SU-DHL-6 (cell line): ENCODE measurements around the gene FAM83G.

Experiments used
- H2AFZ ChIP-seq: fragments of 200-600 bp; sonication (generic); 2 replicates; pipeline ENCODE4 v1.6.1; 2014; ENCODE audit warnings: low read depth, mild to moderate bottlenecking, moderate library complexity, mixed read lengths, antibody characterized with exemption, low read length; ENCODE audit not compliant: severe bottlenecking
- H3F3A ChIP-seq: fragments of 200-600 bp; shearing (Covaris generic); 2 replicates; pipeline ENCODE4 v1.6.0; 2016; ENCODE audit warnings: antibody characterized with exemption, mild to moderate bottlenecking; ENCODE audit not compliant: insufficient read depth
- H3K27ac ChIP-seq: fragments of 200-600 bp; sonication (generic); 2 replicates; pipeline ENCODE4 v1.5.1; 2016; ENCODE audit warnings: low read depth, mild to moderate bottlenecking, low read length, moderate library complexity, mixed read lengths
- H3K27me3 ChIP-seq: fragments of 200-600 bp; sonication (generic), shearing (Covaris generic); 2 replicates; pipeline ENCODE4 v1.6.0; 2014; ENCODE audit warnings: mild to moderate bottlenecking, low read length
- H3K36me3 ChIP-seq: fragments of 200-600 bp; sonication (generic); 2 replicates; pipeline ENCODE4 v1.6.1; 2014; ENCODE audit warnings: mild to moderate bottlenecking, low read length, mixed read lengths
- H3K4me2 ChIP-seq: fragments of 300-600, 200-600 bp; shearing (Covaris generic), sonication (generic); 2 replicates; pipeline ENCODE4 v1.6.0; 2014; ENCODE audit warnings: low read length, low read depth, mild to moderate bottlenecking; ENCODE audit not compliant: poor library complexity, severe bottlenecking
- H3K4me3 ChIP-seq: fragments of 200-600 bp; sonication (generic); 2 replicates; pipeline ENCODE4 v1.5.1; 2014; ENCODE audit warnings: antibody characterized with exemption, low read length, mild to moderate bottlenecking, mixed read lengths; ENCODE audit not compliant: insufficient read depth, poor library complexity, severe bottlenecking
- H3K79me2 ChIP-seq: fragments of 200-600 bp; sonication (generic); 2 replicates; pipeline ENCODE4 v1.6.1; 2014; ENCODE audit warnings: mild to moderate bottlenecking, low read length, moderate library complexity; ENCODE audit not compliant: insufficient read depth
- H3K9ac ChIP-seq: fragments of 200-600 bp; sonication (generic); 2 replicates; pipeline ENCODE4 v1.7.0; 2014; ENCODE audit warnings: mild to moderate bottlenecking, low read length
- H3K9me2 ChIP-seq: fragments of 200-600 bp; sonication (generic); replicated peaks from 2 replicates; pipeline ENCODE4 v1.6.1; 2014; ENCODE audit warnings: low read length; ENCODE audit not compliant: insufficient read depth
- H3K9me3 ChIP-seq: fragments of 200-600 bp; sonication (generic); 2 replicates; pipeline ENCODE4 v1.6.1; 2014; ENCODE audit warnings: low read length, mixed read lengths; ENCODE audit not compliant: insufficient read depth
- H4K20me1 ChIP-seq: fragments of 200-600 bp; sonication (generic); 2 replicates; pipeline ENCODE4 v1.6.1; 2014; ENCODE audit warnings: low read depth, mild to moderate bottlenecking, antibody characterized with exemption, low read length, moderate library complexity, mixed read lengths
- CTCF ChIP-seq: fragments of 200-600 bp; sonication (generic); IDR thresholded peaks from one replicate; pipeline ENCODE4 v1.5.1; 2017; ENCODE audit warnings: antibody characterized with exemption, mild to moderate bottlenecking, low read length, moderate library complexity; ENCODE audit not compliant: insufficient read depth, poor library complexity, severe bottlenecking
- EZH2phosphoT487 ChIP-seq: fragments of 200-600 bp; sonication (generic), shearing (Covaris generic); conservative IDR thresholded peaks from 2 replicates; pipeline ENCODE4 v1.6.1; 2018; ENCODE audit warnings: mild to moderate bottlenecking, antibody characterized with exemption, low read length, moderate library complexity, mixed read lengths

The FAM83G gene

GRCh38 chr17:18953231-18953728, 51.3 kb downstream of the FAM83G start:
- H3K27me3 ChIP-seq = no peaks in the 10 kb centered on the region
- H3K9me2 ChIP-seq = no peaks in the 10 kb centered on the region
- H3K9me3 ChIP-seq = no peaks in the 10 kb centered on the region
- H3K36me3 ChIP-seq = no peaks in the 10 kb centered on the region
- H3K4me3 ChIP-seq = no peak overlapping the region
- H4K20me1 ChIP-seq = no peaks in the 10 kb centered on the region
- no peaks in the 10 kb centered on the region for H3K79me2 ChIP-seq
- TF ChIP-seq CTCF = no peak
- no peak for TF ChIP-seq EZH2phosphoT487
- H3F3A ChIP-seq = no peaks in the 10 kb centered on the region
- no peak overlapping the region for H3K9ac ChIP-seq
- H2AFZ ChIP-seq = no peak overlapping the region
- no peak overlapping the region for H3K4me2 ChIP-seq
- H3K27ac ChIP-seq = no peak overlapping the region

- H3K27me3 ChIP-seq = no peaks in the 10 kb centered on the region
- no peak within 1 kb of the TSS for H2AFZ ChIP-seq
- H3K9ac ChIP-seq = no peak within 1 kb of the TSS
- H3K79me2 ChIP-seq = no peaks in the 10 kb centered on the region
- no peaks in the 10 kb centered on the region for H3K36me3 ChIP-seq
- H3K27ac ChIP-seq = no peak within 1 kb of the TSS
- no peaks in the 10 kb centered on the region for H3F3A ChIP-seq
- TF ChIP-seq CTCF (no peak), EZH2phosphoT487 (no peak)
- H3K9me2 ChIP-seq = no peaks in the 10 kb centered on the region
- H3K4me2 ChIP-seq = no peak within 1 kb of the TSS
- no peak within 1 kb of the TSS for H3K4me3 ChIP-seq
- no peaks in the 10 kb centered on the region for H4K20me1 ChIP-seq
- no peaks in the 10 kb centered on the region for H3K9me3 ChIP-seq
Measured at GRCh38 chr17:18951941-18952842, 52.4 kb downstream of the FAM83G start, which contains the start of gene SLC5A10. SLC5A10 (plus strand) TSS chr17:18952165; CDS start chr17:18952206, 41 bp downstream.

- Histone ChIP-seq H4K20me1 (no peaks in the 10 kb centered on the region), H3K27ac (no peak overlapping the region), H3K4me2 (no peak overlapping the region), H3K36me3 (no peaks in the 10 kb centered on the region), H3K4me3 (no peak overlapping the region), H3K79me2 (no peaks in the 10 kb centered on the region), H2AFZ (no peak overlapping the region), H3K9me2 (no peaks in the 10 kb centered on the region), H3K9me3 (no peaks in the 10 kb centered on the region), H3K9ac (no peak overlapping the region), H3K27me3 (no peaks in the 10 kb centered on the region), H3F3A (no peaks in the 10 kb centered on the region)
- no peak for TF ChIP-seq CTCF
- TF ChIP-seq EZH2phosphoT487 = no peak
Measured at GRCh38 chr17:18950944-18951905, 53.3 kb downstream of the FAM83G start.
